Activated CD4-positive, alpha-beta T cell treated with anti-CD3 and anti-CD28 coated beads for 1 hour (primary cell): Measurements from ENCODE around the gene EPHA3.

ENCODE experiments used
- DNase-seq: peaks from one replicate; pipeline ENCODE4 v3.0.0-alpha.2; 2020

The EPHA3 gene

GRCh38 chr3:89368846-89369245, 261.4 kb downstream of the EPHA3 start:
- no peak for DNase-seq

GRCh38 chr3:89372456-89372855, 265.0 kb downstream of the EPHA3 start:
- DNase-seq: no peak

- DNase-seq: no peak
Measured at GRCh38 chr3:89373434-89373833, 266.0 kb downstream of the EPHA3 start.

GRCh38 chr3:89375451-89375850, 268.0 kb downstream of the EPHA3 start:
- no peak for DNase-seq

- no peak for DNase-seq
Measured at GRCh38 chr3:89380016-89380415, 272.6 kb downstream of the EPHA3 start.

- DNase-seq: no peak
Measured at GRCh38 chr3:89392991-89393390, 285.6 kb downstream of the EPHA3 start.

- no peak for DNase-seq
Measured at GRCh38 chr3:89395456-89395855, 288.0 kb downstream of the EPHA3 start.

GRCh38 chr3:89395996-89396395, 288.6 kb downstream of the EPHA3 start:
- DNase-seq: no peak

GRCh38 chr3:89402051-89402450, 294.6 kb downstream of the EPHA3 start:
- no peak for DNase-seq

- no peak for DNase-seq
Measured at GRCh38 chr3:89405176-89405575, 297.8 kb downstream of the EPHA3 start.

GRCh38 chr3:89405593-89405992, 298.2 kb downstream of the EPHA3 start:
- no peak for DNase-seq

GRCh38 chr3:89411201-89411600, 303.8 kb downstream of the EPHA3 start:
- no peak for DNase-seq

GRCh38 chr3:89414270-89414669, 306.8 kb downstream of the EPHA3 start:
- no peak for DNase-seq

GRCh38 chr3:89419647-89420241, 312.3 kb downstream of the EPHA3 start:
- no peak for DNase-seq

GRCh38 chr3:89426060-89426459, 318.6 kb downstream of the EPHA3 start:
- no peak for DNase-seq

- DNase-seq: no peak
Measured at GRCh38 chr3:89434621-89435380, 327.4 kb downstream of the EPHA3 start.

- no peak for DNase-seq
Measured at GRCh38 chr3:89436846-89437245, 329.4 kb downstream of the EPHA3 start.

- no peak for DNase-seq
Measured at GRCh38 chr3:89440386-89440785, 333.0 kb downstream of the EPHA3 start.

- DNase-seq: no peak
Measured at GRCh38 chr3:89441141-89441540, 333.7 kb downstream of the EPHA3 start.

- DNase-seq: no peak
Measured at GRCh38 chr3:89446593-89446992, 339.2 kb downstream of the EPHA3 start.

- no peak for DNase-seq
Measured at GRCh38 chr3:89447243-89447642, 339.8 kb downstream of the EPHA3 start.

GRCh38 chr3:89449086-89449485, 341.7 kb downstream of the EPHA3 start:
- DNase-seq: no peak

GRCh38 chr3:89452066-89452465, 344.6 kb downstream of the EPHA3 start:
- no peak for DNase-seq

GRCh38 chr3:89455240-89455639, 347.8 kb downstream of the EPHA3 start:
- DNase-seq: no peak

GRCh38 chr3:89467898-89468363, 360.5 kb downstream of the EPHA3 start:
- DNase-seq: no peak
